WTC11 (cell line): ENCODE results near the gene TSPAN10. TPM values are rescaled to one million over a fixed set of nuclear protein-coding genes. Genes with fewer than 3 reads are reported as not detected.
A peak's percentile ranks its signal among the peaks of the same experiment; 100 is the strongest.

Experiments
- ATAC-seq: fragments of 200-7000 bp; cut with Tn5 transposase; 2 replicates; pipeline ENCODE4 v1.10.0; 2021; ENCODE audit warnings: mild to moderate bottlenecking, moderate library complexity
- Bru-seq: library from RNA; stranded (reverse); fragments of 400-500 nt; gene quantifications from one replicate; lab custom pipeline; 2021; lab: Mats Ljungman, UMichigan
- CTCF ChIA-PET: fragments of 300-600 bp; sonication (Branson Sonifier 250); formaldehyde crosslinking; loops from one replicate; lab custom pipeline; 2021; ENCODE audit warnings: antibody characterized with exemption; lab: Charles Lee
- POLR2A ChIA-PET: fragments of 350-600 bp; sonication (Branson Sonifier 250); formaldehyde crosslinking; loops from one replicate; lab custom pipeline; 2021; ENCODE audit warnings: antibody characterized with exemption; lab: Charles Lee
- DNase-seq: peaks from one replicate; pipeline ENCODE4 v3.0.0; 2021; ENCODE audit warnings: low spot score
- H3K27ac Mint-ChIP-seq: 2 replicates; pipeline ENCODE4 v1.8.0; 2021; ENCODE audit warnings: mixed read lengths
- H3K27me3 Mint-ChIP-seq: 2 replicates; pipeline ENCODE4 v1.8.0; 2021; ENCODE audit warnings: low read depth, mild to moderate bottlenecking, moderate library complexity, mixed read lengths
- H3K36me3 Mint-ChIP-seq: 2 replicates; pipeline ENCODE4 v1.8.0; 2021; ENCODE audit warnings: mixed read lengths
- H3K4me1 Mint-ChIP-seq: 2 replicates; pipeline ENCODE4 v1.8.0; 2022; ENCODE audit warnings: mixed read lengths
- H3K4me3 Mint-ChIP-seq: 2 replicates; pipeline ENCODE4 v1.8.0; 2021; ENCODE audit warnings: mild to moderate bottlenecking, moderate library complexity, mixed read lengths
- H3K9me3 Mint-ChIP-seq: 2 replicates; pipeline ENCODE4 v1.8.0; 2021; ENCODE audit warnings: mixed read lengths
- CREB1 ChIP-seq: sonication (generic); formaldehyde crosslinking; IDR thresholded peaks from 2 replicates; pipeline ENCODE4 v1.8.0; 2023; ENCODE audit warnings: mild to moderate bottlenecking, missing genetic modification reagents
- SP1 ChIP-seq: sonication (generic); formaldehyde crosslinking; conservative IDR thresholded peaks from 2 replicates; pipeline ENCODE4 v1.8.1; 2022; ENCODE audit warnings: missing genetic modification reagents
- ZNF138 ChIP-seq: sonication (generic); formaldehyde crosslinking; conservative IDR thresholded peaks from 2 replicates; pipeline ENCODE4 v1.8.1; 2022; ENCODE audit warnings: mild to moderate bottlenecking, moderate library complexity, missing genetic modification reagents
- ZNF263 ChIP-seq: sonication (generic); formaldehyde crosslinking; IDR thresholded peaks from 2 replicates; pipeline ENCODE4 v1.8.1; 2022; ENCODE audit warnings: low read depth, mild to moderate bottlenecking, moderate library complexity, missing genetic modification reagents
- ZNF416 ChIP-seq: fragments of 250-450 bp; sonication (Bioruptor Pico); IDR thresholded peaks from 2 replicates; pipeline ENCODE4 v1.9.0; 2021; ENCODE audit warnings: mild to moderate bottlenecking, inconsistent platforms
- long read RNA-seq, 3 experiments: library from RNA in 1 of 3; library from capped mRNA in 1 of 3; library from polyadenylated mRNA in 1 of 3; unstranded in 2 of 3; stranded (forward) in 1 of 3; transcript quantifications; one replicate each; pipeline ENCODE4 v2.0.0, GENCODE V29; 2021
- total RNA-seq: library from RNA; stranded (reverse); gene quantifications from 3 replicates; pipeline ENCODE4 v1.2.3, GENCODE V29; 2021
- TF ChIP-seq, protein P1 (sequence below): sonication (generic); formaldehyde crosslinking; IDR thresholded peaks from 2 replicates; pipeline ENCODE4 v1.8.1; 2023; ENCODE audit warnings: mild to moderate bottlenecking, missing genetic modification reagents, borderline replicate concordance
- TF ChIP-seq, protein P2 (sequence below): fragments of 250-450 bp; sonication (Bioruptor Pico); IDR thresholded peaks from 2 replicates; pipeline ENCODE4 v1.9.0; 2021; ENCODE audit warnings: mild to moderate bottlenecking, borderline replicate concordance
- TF ChIP-seq, protein P3 (sequence below): fragments of 250-450 bp; sonication (Bioruptor Pico); IDR thresholded peaks from 2 replicates; pipeline ENCODE4 v1.8.0; 2021; ENCODE audit warnings: mild to moderate bottlenecking
- TF ChIP-seq, protein P4 (sequence below): sonication (generic); formaldehyde crosslinking; IDR thresholded peaks from 2 replicates; pipeline ENCODE4 v1.8.1; 2023; ENCODE audit warnings: mild to moderate bottlenecking, missing genetic modification reagents
- TF ChIP-seq, protein P5 (sequence below): fragments of 250-450 bp; sonication (Bioruptor Pico); conservative IDR thresholded peaks from 2 replicates; pipeline ENCODE4 v1.9.0; 2021; ENCODE audit warnings: mild to moderate bottlenecking
- TF ChIP-seq, protein P6 (sequence below): fragments of 250-450 bp; sonication (Bioruptor Pico); IDR thresholded peaks from 2 replicates; pipeline ENCODE4 v2.1.2; 2022; ENCODE audit warnings: mild to moderate bottlenecking, moderate library complexity
- TF ChIP-seq, protein P7 (sequence below): sonication (generic); formaldehyde crosslinking; IDR thresholded peaks from 2 replicates; pipeline ENCODE4 v1.8.1; 2022; ENCODE audit warnings: low read depth, missing genetic modification reagents, borderline replicate concordance
- TF ChIP-seq, protein P8 (sequence below): sonication (generic); formaldehyde crosslinking; IDR thresholded peaks from 2 replicates; pipeline ENCODE4 v1.8.0; 2023; ENCODE audit warnings: mild to moderate bottlenecking, missing genetic modification reagents

Gene TSPAN10
- total RNA-seq (1.5 to 3.0 TPM (median 2.4 TPM) in 3 replicates), Bru-seq, nascent RNA (percentile 52 among the genes with signal in this experiment)
- long read RNA-seq, experiment 1, partial matches to known transcripts, result 0 of 4 reads
- long read RNA-seq, experiment 1, other reads (novel, unspliced or antisense), result 1 of 4 reads
- long read RNA-seq, experiment 2, partial matches to known transcripts, result 1 of 3 reads
- long read RNA-seq, experiment 2, other reads (novel, unspliced or antisense), result 0 of 3 reads
- long read RNA-seq, experiment 3, partial matches to known transcripts, result 0 of 1 reads
- long read RNA-seq, experiment 3, other reads (novel, unspliced or antisense), result 1 of 1 reads

DNA sequence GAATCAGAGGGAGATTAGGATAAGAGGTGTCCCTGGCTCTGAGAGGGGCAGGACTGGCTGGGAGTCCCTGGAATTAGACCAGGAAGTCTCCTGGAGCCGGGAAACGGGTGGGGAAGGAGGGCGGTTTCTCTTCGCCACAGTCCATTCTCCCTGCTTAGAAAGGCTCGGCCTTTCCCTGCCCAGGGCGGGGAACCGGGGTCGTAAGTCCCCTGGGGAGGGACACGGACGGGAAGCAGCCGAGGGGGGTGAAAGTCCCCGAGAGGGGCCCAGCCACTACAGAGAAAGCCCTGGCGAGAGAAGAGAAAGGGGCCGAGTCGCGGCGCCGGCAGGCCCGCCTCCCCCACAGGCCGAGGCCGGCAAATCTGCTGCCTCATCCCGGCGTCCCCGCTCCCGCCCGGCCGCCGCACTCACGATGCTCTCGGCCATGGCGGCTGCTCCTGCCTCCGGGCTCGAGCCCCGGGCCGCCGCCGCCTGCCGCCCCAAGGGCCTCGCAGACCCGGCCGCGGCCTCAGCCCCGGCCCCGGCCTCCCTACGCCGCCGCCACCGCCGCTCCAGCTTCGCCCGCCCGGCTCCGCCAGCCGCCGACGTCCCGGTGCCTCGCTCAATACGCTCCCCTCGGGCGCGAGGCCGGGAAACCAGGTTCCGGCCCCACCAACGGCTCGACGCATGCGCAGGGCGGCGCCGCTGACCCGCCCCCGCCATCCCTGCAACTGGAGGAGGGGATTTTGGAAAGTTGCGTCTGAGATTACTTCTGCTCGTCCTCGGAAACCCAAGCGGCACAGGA is at the start of gene TSPAN10, which contains the start of gene NPLOC4:
TSS of gene TSPAN10 (plus strand) at position 692 of the 784 bp plus-strand sequence. CDS start 5,217 bp downstream, outside the sequence.
TSS of gene NPLOC4 (minus strand) at position 608 of the 784 bp plus-strand sequence. CDS start at position 426, 182 bp downstream.
- ChIA-PET CTCF (interaction anchor here (0.9 to 1.2 kb wide), 2 partner anchors 31 to 84 kb away, joined by 3 to 4 read pairs; no protein-coding TSS in a partner anchor), POLR2A (interaction anchor here (0.6 to 1.0 kb wide), 2 partner anchors 11 to 575 kb away, joined by 4 read pairs; no protein-coding TSS in a partner anchor)
- Mint-ChIP-seq H3K4me3 (peak within 1 kb of the TSS; percentile 95), H3K36me3 (peaks cover 5% of the 10 kb centered on the region), H3K9me3 (0 out of 2 replicates have a peak, but pooled peaks cover 3% of the 10 kb centered on the region), H3K27me3 (no peaks in the 10 kb centered on the region), H3K4me1 (peaks cover 10% of the 10 kb centered on the region), H3K27ac (peak within 1 kb of the TSS; percentile 99)
- DNase-seq (peak; percentile 85), ATAC-seq (peak; percentile 93)
- TF ChIP-seq, protein P1, sequence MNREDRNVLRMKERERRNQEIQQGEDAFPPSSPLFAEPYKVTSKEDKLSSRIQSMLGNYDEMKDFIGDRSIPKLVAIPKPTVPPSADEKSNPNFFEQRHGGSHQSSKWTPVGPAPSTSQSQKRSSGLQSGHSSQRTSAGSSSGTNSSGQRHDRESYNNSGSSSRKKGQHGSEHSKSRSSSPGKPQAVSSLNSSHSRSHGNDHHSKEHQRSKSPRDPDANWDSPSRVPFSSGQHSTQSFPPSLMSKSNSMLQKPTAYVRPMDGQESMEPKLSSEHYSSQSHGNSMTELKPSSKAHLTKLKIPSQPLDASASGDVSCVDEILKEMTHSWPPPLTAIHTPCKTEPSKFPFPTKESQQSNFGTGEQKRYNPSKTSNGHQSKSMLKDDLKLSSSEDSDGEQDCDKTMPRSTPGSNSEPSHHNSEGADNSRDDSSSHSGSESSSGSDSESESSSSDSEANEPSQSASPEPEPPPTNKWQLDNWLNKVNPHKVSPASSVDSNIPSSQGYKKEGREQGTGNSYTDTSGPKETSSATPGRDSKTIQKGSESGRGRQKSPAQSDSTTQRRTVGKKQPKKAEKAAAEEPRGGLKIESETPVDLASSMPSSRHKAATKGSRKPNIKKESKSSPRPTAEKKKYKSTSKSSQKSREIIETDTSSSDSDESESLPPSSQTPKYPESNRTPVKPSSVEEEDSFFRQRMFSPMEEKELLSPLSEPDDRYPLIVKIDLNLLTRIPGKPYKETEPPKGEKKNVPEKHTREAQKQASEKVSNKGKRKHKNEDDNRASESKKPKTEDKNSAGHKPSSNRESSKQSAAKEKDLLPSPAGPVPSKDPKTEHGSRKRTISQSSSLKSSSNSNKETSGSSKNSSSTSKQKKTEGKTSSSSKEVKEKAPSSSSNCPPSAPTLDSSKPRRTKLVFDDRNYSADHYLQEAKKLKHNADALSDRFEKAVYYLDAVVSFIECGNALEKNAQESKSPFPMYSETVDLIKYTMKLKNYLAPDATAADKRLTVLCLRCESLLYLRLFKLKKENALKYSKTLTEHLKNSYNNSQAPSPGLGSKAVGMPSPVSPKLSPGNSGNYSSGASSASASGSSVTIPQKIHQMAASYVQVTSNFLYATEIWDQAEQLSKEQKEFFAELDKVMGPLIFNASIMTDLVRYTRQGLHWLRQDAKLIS (CRISPR knock-in tag), result no peak
- TF ChIP-seq, protein P2, sequence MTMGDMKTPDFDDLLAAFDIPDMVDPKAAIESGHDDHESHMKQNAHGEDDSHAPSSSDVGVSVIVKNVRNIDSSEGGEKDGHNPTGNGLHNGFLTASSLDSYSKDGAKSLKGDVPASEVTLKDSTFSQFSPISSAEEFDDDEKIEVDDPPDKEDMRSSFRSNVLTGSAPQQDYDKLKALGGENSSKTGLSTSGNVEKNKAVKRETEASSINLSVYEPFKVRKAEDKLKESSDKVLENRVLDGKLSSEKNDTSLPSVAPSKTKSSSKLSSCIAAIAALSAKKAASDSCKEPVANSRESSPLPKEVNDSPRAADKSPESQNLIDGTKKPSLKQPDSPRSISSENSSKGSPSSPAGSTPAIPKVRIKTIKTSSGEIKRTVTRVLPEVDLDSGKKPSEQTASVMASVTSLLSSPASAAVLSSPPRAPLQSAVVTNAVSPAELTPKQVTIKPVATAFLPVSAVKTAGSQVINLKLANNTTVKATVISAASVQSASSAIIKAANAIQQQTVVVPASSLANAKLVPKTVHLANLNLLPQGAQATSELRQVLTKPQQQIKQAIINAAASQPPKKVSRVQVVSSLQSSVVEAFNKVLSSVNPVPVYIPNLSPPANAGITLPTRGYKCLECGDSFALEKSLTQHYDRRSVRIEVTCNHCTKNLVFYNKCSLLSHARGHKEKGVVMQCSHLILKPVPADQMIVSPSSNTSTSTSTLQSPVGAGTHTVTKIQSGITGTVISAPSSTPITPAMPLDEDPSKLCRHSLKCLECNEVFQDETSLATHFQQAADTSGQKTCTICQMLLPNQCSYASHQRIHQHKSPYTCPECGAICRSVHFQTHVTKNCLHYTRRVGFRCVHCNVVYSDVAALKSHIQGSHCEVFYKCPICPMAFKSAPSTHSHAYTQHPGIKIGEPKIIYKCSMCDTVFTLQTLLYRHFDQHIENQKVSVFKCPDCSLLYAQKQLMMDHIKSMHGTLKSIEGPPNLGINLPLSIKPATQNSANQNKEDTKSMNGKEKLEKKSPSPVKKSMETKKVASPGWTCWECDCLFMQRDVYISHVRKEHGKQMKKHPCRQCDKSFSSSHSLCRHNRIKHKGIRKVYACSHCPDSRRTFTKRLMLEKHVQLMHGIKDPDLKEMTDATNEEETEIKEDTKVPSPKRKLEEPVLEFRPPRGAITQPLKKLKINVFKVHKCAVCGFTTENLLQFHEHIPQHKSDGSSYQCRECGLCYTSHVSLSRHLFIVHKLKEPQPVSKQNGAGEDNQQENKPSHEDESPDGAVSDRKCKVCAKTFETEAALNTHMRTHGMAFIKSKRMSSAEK, result no peak
- TF ChIP-seq CREB1 (CRISPR knock-in tag) (no peak), ZNF416 (peak; percentile 82; the same call in 1 of the 2 replicates), SP1 (CRISPR knock-in tag) (peak; percentile 94), ZNF138 (CRISPR knock-in tag) (no peak), ZNF263 (no peak)
- TF ChIP-seq, protein P3, sequence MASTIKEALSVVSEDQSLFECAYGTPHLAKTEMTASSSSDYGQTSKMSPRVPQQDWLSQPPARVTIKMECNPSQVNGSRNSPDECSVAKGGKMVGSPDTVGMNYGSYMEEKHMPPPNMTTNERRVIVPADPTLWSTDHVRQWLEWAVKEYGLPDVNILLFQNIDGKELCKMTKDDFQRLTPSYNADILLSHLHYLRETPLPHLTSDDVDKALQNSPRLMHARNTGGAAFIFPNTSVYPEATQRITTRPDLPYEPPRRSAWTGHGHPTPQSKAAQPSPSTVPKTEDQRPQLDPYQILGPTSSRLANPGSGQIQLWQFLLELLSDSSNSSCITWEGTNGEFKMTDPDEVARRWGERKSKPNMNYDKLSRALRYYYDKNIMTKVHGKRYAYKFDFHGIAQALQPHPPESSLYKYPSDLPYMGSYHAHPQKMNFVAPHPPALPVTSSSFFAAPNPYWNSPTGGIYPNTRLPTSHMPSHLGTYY (CRISPR knock-in tag), result no peak
- TF ChIP-seq, protein P4, sequence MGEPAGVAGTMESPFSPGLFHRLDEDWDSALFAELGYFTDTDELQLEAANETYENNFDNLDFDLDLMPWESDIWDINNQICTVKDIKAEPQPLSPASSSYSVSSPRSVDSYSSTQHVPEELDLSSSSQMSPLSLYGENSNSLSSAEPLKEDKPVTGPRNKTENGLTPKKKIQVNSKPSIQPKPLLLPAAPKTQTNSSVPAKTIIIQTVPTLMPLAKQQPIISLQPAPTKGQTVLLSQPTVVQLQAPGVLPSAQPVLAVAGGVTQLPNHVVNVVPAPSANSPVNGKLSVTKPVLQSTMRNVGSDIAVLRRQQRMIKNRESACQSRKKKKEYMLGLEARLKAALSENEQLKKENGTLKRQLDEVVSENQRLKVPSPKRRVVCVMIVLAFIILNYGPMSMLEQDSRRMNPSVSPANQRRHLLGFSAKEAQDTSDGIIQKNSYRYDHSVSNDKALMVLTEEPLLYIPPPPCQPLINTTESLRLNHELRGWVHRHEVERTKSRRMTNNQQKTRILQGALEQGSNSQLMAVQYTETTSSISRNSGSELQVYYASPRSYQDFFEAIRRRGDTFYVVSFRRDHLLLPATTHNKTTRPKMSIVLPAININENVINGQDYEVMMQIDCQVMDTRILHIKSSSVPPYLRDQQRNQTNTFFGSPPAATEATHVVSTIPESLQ (CRISPR knock-in tag), result no peak
- TF ChIP-seq, protein P5, sequence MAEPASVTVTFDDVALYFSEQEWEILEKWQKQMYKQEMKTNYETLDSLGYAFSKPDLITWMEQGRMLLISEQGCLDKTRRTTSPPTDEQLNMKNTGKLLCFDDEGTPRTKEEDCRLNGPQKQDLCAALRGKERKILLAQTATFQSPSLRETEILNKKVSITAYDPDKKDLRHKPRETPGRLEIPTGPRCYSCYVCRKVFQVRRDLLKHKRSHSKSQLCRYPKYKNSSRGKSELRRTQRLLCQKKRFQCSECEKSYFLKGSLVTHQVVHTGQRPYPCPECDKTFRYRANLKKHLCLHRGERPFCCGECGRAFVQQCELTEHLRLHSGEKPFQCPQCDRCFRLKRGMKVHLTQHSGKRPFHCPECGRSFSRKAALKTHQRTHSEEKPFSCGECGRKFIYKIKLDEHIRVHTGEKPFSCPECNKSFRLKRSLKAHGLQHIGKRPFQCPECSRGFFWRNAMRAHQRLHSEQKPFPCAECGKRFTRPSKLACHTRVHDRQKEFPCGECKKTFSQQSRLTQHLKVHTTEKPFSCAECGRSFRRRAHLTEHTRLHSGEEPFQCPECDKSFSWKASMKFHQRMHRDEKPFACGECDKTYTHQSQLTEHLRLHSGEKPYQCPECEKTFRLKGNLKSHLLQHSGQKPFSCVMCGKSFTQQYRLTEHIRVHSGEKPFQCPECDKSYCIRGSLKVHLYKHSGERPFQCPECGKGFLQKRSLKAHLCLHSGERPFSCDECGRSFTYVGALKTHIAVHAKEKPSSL, result no peak
- TF ChIP-seq, protein P6, sequence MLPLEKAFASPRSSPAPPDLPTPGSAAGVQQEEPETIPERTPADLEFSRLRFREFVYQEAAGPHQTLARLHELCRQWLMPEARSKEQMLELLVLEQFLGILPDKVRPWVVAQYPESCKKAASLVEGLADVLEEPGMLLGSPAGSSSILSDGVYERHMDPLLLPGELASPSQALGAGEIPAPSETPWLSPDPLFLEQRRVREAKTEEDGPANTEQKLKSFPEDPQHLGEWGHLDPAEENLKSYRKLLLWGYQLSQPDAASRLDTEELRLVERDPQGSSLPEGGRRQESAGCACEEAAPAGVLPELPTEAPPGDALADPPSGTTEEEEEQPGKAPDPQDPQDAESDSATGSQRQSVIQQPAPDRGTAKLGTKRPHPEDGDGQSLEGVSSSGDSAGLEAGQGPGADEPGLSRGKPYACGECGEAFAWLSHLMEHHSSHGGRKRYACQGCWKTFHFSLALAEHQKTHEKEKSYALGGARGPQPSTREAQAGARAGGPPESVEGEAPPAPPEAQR (CRISPR knock-in tag), result no peak
- TF ChIP-seq, protein P7, sequence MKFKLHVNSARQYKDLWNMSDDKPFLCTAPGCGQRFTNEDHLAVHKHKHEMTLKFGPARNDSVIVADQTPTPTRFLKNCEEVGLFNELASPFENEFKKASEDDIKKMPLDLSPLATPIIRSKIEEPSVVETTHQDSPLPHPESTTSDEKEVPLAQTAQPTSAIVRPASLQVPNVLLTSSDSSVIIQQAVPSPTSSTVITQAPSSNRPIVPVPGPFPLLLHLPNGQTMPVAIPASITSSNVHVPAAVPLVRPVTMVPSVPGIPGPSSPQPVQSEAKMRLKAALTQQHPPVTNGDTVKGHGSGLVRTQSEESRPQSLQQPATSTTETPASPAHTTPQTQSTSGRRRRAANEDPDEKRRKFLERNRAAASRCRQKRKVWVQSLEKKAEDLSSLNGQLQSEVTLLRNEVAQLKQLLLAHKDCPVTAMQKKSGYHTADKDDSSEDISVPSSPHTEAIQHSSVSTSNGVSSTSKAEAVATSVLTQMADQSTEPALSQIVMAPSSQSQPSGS, result no peak
- TF ChIP-seq, protein P8, sequence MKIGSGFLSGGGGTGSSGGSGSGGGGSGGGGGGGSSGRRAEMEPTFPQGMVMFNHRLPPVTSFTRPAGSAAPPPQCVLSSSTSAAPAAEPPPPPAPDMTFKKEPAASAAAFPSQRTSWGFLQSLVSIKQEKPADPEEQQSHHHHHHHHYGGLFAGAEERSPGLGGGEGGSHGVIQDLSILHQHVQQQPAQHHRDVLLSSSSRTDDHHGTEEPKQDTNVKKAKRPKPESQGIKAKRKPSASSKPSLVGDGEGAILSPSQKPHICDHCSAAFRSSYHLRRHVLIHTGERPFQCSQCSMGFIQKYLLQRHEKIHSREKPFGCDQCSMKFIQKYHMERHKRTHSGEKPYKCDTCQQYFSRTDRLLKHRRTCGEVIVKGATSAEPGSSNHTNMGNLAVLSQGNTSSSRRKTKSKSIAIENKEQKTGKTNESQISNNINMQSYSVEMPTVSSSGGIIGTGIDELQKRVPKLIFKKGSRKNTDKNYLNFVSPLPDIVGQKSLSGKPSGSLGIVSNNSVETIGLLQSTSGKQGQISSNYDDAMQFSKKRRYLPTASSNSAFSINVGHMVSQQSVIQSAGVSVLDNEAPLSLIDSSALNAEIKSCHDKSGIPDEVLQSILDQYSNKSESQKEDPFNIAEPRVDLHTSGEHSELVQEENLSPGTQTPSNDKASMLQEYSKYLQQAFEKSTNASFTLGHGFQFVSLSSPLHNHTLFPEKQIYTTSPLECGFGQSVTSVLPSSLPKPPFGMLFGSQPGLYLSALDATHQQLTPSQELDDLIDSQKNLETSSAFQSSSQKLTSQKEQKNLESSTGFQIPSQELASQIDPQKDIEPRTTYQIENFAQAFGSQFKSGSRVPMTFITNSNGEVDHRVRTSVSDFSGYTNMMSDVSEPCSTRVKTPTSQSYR (CRISPR knock-in tag), result 0 out of 2 replicates have a peak, but pooled peaks have one; percentile 53
